Measurements from ENCODE around the gene SLC6A4. TPM values are rescaled to one million over a fixed set of nuclear protein-coding genes. Genes with fewer than 3 reads are reported as not detected.

Gene SLC6A4
- total and polyA plus RNA-seq, 2 of the 8 experiments (the other 6 are each of a cell fraction or from before 2014, with no cell fraction given) = 0.09 to 0.33 TPM

- Histone ChIP-seq H3K27me3 (replicated peaks in 1 of 4; ENCODE audit: control insufficient read depth in 3 of 4, extremely low read depth in 1 of 4, insufficient read depth in 3 of 4, low read length in 3 of 4) (no peaks in the 10 kb centered on the region), H3K56ac (replicated peaks; ENCODE audit: insufficient read length, low read depth, low read length) (no peak overlapping the region), H3K36me3 (ENCODE audit: control insufficient read depth in 2 of 4, insufficient read depth in 4 of 4, low read length in 3 of 4) (no peaks in the 10 kb centered on the region), H3K4me1 (replicated peaks in 1 of 4; ENCODE audit: control insufficient read depth in 3 of 4, insufficient read depth in 4 of 4, low read length in 3 of 4) (no peaks in the 10 kb centered on the region), H4K8ac (ENCODE audit: extremely low read depth, insufficient read depth, low read length) (no peak overlapping the region), H3K18ac (ENCODE audit: extremely low read depth, low read length) (no peak overlapping the region), H4K5ac (ENCODE audit: insufficient read length, low read depth, low read length) (no peak overlapping the region), H2BK120ac (replicated peaks; ENCODE audit: low read depth, low read length) (no peak overlapping the region), H3K23me2 (ENCODE audit: low read depth, low read length) (no peaks in the 10 kb centered on the region; the same call in 1 of the 2 replicates), H3K14ac (ENCODE audit: insufficient read length) (no peak overlapping the region), H3K23ac (ENCODE audit: insufficient read length) (no peak overlapping the region), H3K4me3 (ENCODE audit: extremely low read depth in 1 of 4, insufficient read depth in 2 of 4, low read depth in 3 of 4, low read length in 4 of 4) (no peak overlapping the region), H2BK20ac (ENCODE audit: low read length) (no peak overlapping the region), H3K4me2 (ENCODE audit: insufficient read depth in 1 of 2, low read depth in 2 of 2, low read length in 2 of 2) (no peak overlapping the region), H2AK5ac (ENCODE audit: low read depth, low read length) (no peak overlapping the region), H3K9ac (replicated peaks in 1 of 4; ENCODE audit: extremely low read depth in 1 of 4, low read depth in 3 of 4, low read length in 3 of 4) (no peak overlapping the region), H3K9me3 (ENCODE audit: insufficient read depth in 2 of 2, low read depth in 1 of 2, low read length in 1 of 2) (no peaks in the 10 kb centered on the region), H2AFZ (ENCODE audit: low read length) (no peak overlapping the region), H4K20me1 (replicated peaks in 1 of 2; ENCODE audit: control insufficient read depth in 1 of 2, insufficient read depth in 2 of 2, low read length in 2 of 2) (no peaks in the 10 kb centered on the region), H2BK12ac (ENCODE audit: low read depth, low read length) (no peak overlapping the region), H3K4ac (replicated peaks; ENCODE audit: insufficient read length, low read depth, low read length) (no peak overlapping the region), H2BK15ac (ENCODE audit: low read length) (no peak overlapping the region), H2BK5ac (ENCODE audit: low read depth, low read length) (no peak overlapping the region), H3K79me1 (ENCODE audit: low read depth, low read length) (no peaks in the 10 kb centered on the region), H4K91ac (replicated peaks; ENCODE audit: insufficient read length, low read length) (no peak overlapping the region), H3K27ac (ENCODE audit: low read depth, low read length) (no peak overlapping the region), H3K79me2 (ENCODE audit: control insufficient read depth in 1 of 2, insufficient read depth in 2 of 2, low read length in 2 of 2) (no peaks in the 10 kb centered on the region)
- no peak for FAIRE-seq
- ChIA-PET POLR2A (ENCODE audit: partially characterized antibody) (interaction anchor here (1.1 kb wide), 1 partner anchor 34 kb away, joined by 3 read pairs; no protein-coding TSS in a partner anchor), CTCF (ENCODE audit: partially characterized antibody) (interaction anchor here (1.1 to 1.4 kb wide), 2 partner anchors 26 to 87 kb away, joined by 3 read pairs; no protein-coding TSS in a partner anchor)
- DNase-seq (ENCODE audit: low read depth in 1 of 2, low spot score in 2 of 2) = no peak
- WGBS, 2 experiments (ENCODE audit: extremely low coverage in 1 of 2, insufficient coverage in 1 of 2, insufficient read length in 1 of 2, insufficient replicate concordance in 2 of 2, low coverage in 1 of 2, low lambda C conversion rate in 2 of 2, missing lambda C conversion rate in 1 of 2) = 94% methylated on average over 10 of the region's 10 CpGs; no CpG with 5 or more reads in 1 of the 2 experiments
- no peak for TF ChIP-seq BRCA1 (IDR thresholded peaks at IDR 0.05; ENCODE audit: low read depth, low read length)
- TF ChIP-seq RBBP5 (IDR thresholded peaks at IDR 0.05; ENCODE audit: borderline replicate concordance, low read depth, low read length) = no peak
- TF ChIP-seq NANOG (IDR thresholded peaks at IDR 0.05; ENCODE audit: insufficient read depth, low read depth, low read length, poor library complexity, severe bottlenecking) = no peak
- no peak for TF ChIP-seq EP300 (IDR thresholded peaks at IDR 0.05; ENCODE audit: borderline replicate concordance in 1 of 2, low read depth in 2 of 2, low read length in 2 of 2)
These were observed 24.6 kb downstream of the SLC6A4 start for GRCh38 chr17:30210901-30211300.

Data from H1 (cell line).